MCF 10A (cell line): Measurements from ENCODE around the gene MTNR1A. TPM values are rescaled to one million over a fixed set of nuclear protein-coding genes. Genes with fewer than 3 reads are reported as not detected.
A peak's percentile ranks its signal among the peaks of the same experiment; 100 is the strongest.

Experiments
- BruUV-seq: library from RNA; stranded (reverse); fragments of 400-500 nt; replicated peaks from 2 replicates; lab custom pipeline; 2021; lab: Mats Ljungman, UMichigan
- CTCF ChIA-PET: fragments of 300-600 bp; sonication (Branson Sonifier 250); formaldehyde crosslinking; extraction: SDS; loops from one replicate; lab custom pipeline; 2021; ENCODE audit warnings: antibody characterized with exemption, inconsistent platforms; lab: Yijun Ruan, JAX
- POLR2A ChIA-PET: fragments of 300-600, 350-650 bp; sonication (Branson Sonifier 250); formaldehyde crosslinking; extraction: SDS; loops from one replicate; lab custom pipeline; 2020; ENCODE audit warnings: antibody characterized with exemption, inconsistent platforms; lab: Yijun Ruan, JAX
- DNase-seq: peaks from one replicate; pipeline ENCODE4 v3.0.0-alpha.2; 2018; ENCODE audit not compliant: unreplicated experiment
- H3K27ac Mint-ChIP-seq: one replicate; pipeline ENCODE4 v1.8.0; 2022; ENCODE audit warnings: mild to moderate bottlenecking, low read depth, mixed read lengths; ENCODE audit not compliant: unreplicated experiment
- H3K27me3 Mint-ChIP-seq: one replicate; pipeline ENCODE4 v1.8.0; 2022; ENCODE audit warnings: mixed read lengths; ENCODE audit not compliant: insufficient read depth, unreplicated experiment
- H3K36me3 Mint-ChIP-seq: one replicate; pipeline ENCODE4 v1.8.0; 2022; ENCODE audit warnings: mild to moderate bottlenecking, moderate library complexity, mixed read lengths; ENCODE audit not compliant: insufficient read depth, unreplicated experiment
- H3K4me1 Mint-ChIP-seq: one replicate; pipeline ENCODE4 v1.8.0; 2022; ENCODE audit warnings: mixed read lengths; ENCODE audit not compliant: insufficient read depth, unreplicated experiment
- H3K4me3 Mint-ChIP-seq: one replicate; pipeline ENCODE4 v1.8.0; 2022; ENCODE audit warnings: mild to moderate bottlenecking, moderate library complexity, mixed read lengths; ENCODE audit not compliant: unreplicated experiment
- H3K9me3 Mint-ChIP-seq: one replicate; pipeline ENCODE4 v1.8.0; 2022; ENCODE audit warnings: mixed read lengths; ENCODE audit not compliant: unreplicated experiment
- CTCF ChIP-seq: fragments of 200-600 bp; IDR thresholded peaks from one replicate; pipeline ENCODE4 v1.8.0; 2022; ENCODE audit warnings: antibody characterized with exemption, mild to moderate bottlenecking; ENCODE audit not compliant: unreplicated experiment
- intact Hi-C: fragments of 100-400 bp; cut with micrococcal nuclease; formaldehyde crosslinking; loops from 2 replicates; pipeline ENCODE4 v1.14.1; 2022
- total RNA-seq: library from RNA; stranded (reverse); gene quantifications from 2 replicates; pipeline ENCODE4 v1.2.3, GENCODE V29; 2022

Gene MTNR1A
- total RNA-seq, 1 experiment from 2014 or later, result not detected

GRCh38 chr4:186485150-186485549 lies 70.2 kb downstream of the MTNR1A start:
- BruUV-seq, result no TSS peak
- Mint-ChIP-seq H3K36me3 (no peaks in the 10 kb centered on the region), H3K27ac (no peak overlapping the region), H3K9me3 (peaks cover 4% of the 10 kb centered on the region), H3K4me3 (peak overlapping the region; percentile 50), H3K4me1 (peaks cover 7% of the 10 kb centered on the region), H3K27me3 (no peaks in the 10 kb centered on the region)
- CTCF ChIA-PET, result interaction anchor here (0.6 to 0.7 kb wide), 2 partner anchors 94 to 102 kb away, joined by 3 to 4 read pairs; no protein-coding TSS in a partner anchor
- intact Hi-C loops, result no loop called here
- DNase-seq, result no peak
- POLR2A ChIA-PET, result no interaction called here
- no peak for TF ChIP-seq CTCF

GRCh38 chr4:186483656-186484055 lies 71.7 kb downstream of the MTNR1A start:
- no peaks in the 10 kb centered on the region for H3K27me3 Mint-ChIP-seq
- DNase-seq, result no peak
- H3K4me1 Mint-ChIP-seq, result peaks cover 7% of the 10 kb centered on the region
- CTCF ChIA-PET, result no interaction called here
- intact Hi-C loops, result no loop called here
- H3K4me3 Mint-ChIP-seq, result no peak overlapping the region
- H3K36me3 Mint-ChIP-seq, result no peaks in the 10 kb centered on the region
- BruUV-seq, result no TSS peak
- H3K9me3 Mint-ChIP-seq, result no peaks in the 10 kb centered on the region
- no peak for TF ChIP-seq CTCF
- POLR2A ChIA-PET, result no interaction called here
- no peak overlapping the region for H3K27ac Mint-ChIP-seq

Other genes starting within 250 kb of the MTNR1A start
- gene FAT1, start 168.3 kb upstream of the MTNR1A start, total RNA-seq, result 132 and 165 TPM in 2 replicates